Measurements from ENCODE around the gene SF3B4.

Gene SF3B4

DNA sequence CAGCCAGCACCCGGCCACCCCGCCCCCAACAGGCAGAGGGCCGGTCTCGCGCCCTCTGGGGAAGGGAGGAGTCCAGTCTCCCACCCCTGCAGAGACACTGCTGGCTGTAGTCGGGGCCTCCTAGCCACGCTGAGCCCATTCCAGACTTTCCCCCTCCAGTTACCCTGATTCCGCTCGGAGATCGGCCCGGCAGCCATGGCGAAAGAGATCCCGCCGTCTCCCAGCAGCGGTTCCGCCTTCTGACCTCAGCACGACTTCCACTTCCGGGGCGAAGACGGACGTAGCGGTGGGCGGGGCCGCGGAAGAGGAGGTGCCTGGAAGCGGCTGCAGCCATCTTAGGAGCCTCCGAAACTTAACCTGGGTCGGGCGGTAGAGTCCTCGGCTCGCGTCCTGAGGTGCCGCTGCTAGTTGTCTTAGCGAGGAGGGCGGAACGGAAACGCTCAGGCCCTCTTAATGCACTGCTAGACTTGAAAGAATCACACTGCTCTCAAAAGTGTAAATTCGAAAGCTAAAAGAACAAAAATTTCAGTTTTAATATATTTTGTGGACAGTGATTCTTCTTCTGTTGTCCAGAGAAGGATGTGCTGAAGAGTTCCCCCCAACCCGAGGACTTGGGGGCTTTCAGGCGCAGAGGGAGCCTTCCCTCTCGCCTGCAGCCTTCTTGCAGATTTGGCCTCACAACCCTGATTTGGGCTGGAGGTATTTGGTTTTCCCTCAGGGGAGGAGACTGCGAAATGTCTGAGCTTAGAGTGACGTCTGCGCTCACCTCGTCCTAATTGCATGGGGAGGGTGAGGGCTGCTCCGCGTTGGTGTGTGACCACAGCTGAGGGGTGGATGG, at the start of gene SF3B4:
TSS of gene SF3B4 (minus strand) at position 241 of the 838 bp plus-strand sequence. CDS start at position 197, 44 bp downstream.
- peak; percentile 99 for ATAC-seq
- TF ChIP-seq TCF4 (CRISPR knock-in tag; IDR thresholded peaks at IDR 0.05; ENCODE audit: borderline replicate concordance) (no peak), PPARA (CRISPR knock-in tag; IDR thresholded peaks at IDR 0.05; ENCODE audit: borderline replicate concordance) (no peak), ESRRG (CRISPR knock-in tag; IDR thresholded peaks at IDR 0.05) (no peak), BACH2 (CRISPR knock-in tag; IDR thresholded peaks at IDR 0.05; ENCODE audit: borderline replicate concordance) (no peak), CSRNP3 (CRISPR knock-in tag; IDR thresholded peaks at IDR 0.05) (no peak), SNAI2 (CRISPR knock-in tag; IDR thresholded peaks at IDR 0.05) (no peak), ZFP3 (CRISPR knock-in tag; IDR thresholded peaks at IDR 0.05) (no peak), GLIS3 (CRISPR knock-in tag; IDR thresholded peaks at IDR 0.05) (no peak), TOX (CRISPR knock-in tag; IDR thresholded peaks at IDR 0.05; ENCODE audit: borderline replicate concordance) (no peak), CSDC2 (CRISPR knock-in tag; IDR thresholded peaks at IDR 0.05) (no peak)
- TF ChIP-seq, protein P1, sequence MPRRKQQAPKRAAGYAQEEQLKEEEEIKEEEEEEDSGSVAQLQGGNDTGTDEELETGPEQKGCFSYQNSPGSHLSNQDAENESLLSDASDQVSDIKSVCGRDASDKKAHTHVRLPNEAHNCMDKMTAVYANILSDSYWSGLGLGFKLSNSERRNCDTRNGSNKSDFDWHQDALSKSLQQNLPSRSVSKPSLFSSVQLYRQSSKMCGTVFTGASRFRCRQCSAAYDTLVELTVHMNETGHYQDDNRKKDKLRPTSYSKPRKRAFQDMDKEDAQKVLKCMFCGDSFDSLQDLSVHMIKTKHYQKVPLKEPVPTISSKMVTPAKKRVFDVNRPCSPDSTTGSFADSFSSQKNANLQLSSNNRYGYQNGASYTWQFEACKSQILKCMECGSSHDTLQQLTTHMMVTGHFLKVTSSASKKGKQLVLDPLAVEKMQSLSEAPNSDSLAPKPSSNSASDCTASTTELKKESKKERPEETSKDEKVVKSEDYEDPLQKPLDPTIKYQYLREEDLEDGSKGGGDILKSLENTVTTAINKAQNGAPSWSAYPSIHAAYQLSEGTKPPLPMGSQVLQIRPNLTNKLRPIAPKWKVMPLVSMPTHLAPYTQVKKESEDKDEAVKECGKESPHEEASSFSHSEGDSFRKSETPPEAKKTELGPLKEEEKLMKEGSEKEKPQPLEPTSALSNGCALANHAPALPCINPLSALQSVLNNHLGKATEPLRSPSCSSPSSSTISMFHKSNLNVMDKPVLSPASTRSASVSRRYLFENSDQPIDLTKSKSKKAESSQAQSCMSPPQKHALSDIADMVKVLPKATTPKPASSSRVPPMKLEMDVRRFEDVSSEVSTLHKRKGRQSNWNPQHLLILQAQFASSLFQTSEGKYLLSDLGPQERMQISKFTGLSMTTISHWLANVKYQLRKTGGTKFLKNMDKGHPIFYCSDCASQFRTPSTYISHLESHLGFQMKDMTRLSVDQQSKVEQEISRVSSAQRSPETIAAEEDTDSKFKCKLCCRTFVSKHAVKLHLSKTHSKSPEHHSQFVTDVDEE (CRISPR knock-in tag; IDR thresholded peaks at IDR 0.05) = no peak

DNA sequence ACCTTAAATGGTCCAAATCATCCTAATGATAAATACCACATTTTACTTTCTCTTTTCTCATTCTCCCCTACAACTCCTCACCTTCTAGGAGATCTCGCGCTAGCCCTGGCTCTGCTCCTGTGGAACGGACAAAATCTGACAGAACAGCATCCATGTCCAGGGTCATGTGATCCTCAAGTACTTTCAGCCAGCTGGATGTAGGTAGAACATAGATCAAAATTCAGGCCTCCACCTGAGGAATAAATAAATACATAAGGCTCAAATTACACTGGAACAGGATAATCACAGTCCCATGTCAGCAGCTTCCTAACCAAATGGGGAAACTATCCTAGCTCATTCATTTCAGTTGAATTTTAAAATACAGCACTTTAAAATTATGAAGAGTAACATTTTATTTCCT, 49.7 kb upstream of the SF3B4 start:
- ATAC-seq = no peak
- TF ChIP-seq OSR1 (CRISPR knock-in tag; IDR thresholded peaks at IDR 0.05) (no peak), ZFP30 (CRISPR knock-in tag; IDR thresholded peaks at IDR 0.05) (no peak), PPARA (CRISPR knock-in tag; IDR thresholded peaks at IDR 0.05; ENCODE audit: borderline replicate concordance) (no peak)
- TF ChIP-seq, protein P2, sequence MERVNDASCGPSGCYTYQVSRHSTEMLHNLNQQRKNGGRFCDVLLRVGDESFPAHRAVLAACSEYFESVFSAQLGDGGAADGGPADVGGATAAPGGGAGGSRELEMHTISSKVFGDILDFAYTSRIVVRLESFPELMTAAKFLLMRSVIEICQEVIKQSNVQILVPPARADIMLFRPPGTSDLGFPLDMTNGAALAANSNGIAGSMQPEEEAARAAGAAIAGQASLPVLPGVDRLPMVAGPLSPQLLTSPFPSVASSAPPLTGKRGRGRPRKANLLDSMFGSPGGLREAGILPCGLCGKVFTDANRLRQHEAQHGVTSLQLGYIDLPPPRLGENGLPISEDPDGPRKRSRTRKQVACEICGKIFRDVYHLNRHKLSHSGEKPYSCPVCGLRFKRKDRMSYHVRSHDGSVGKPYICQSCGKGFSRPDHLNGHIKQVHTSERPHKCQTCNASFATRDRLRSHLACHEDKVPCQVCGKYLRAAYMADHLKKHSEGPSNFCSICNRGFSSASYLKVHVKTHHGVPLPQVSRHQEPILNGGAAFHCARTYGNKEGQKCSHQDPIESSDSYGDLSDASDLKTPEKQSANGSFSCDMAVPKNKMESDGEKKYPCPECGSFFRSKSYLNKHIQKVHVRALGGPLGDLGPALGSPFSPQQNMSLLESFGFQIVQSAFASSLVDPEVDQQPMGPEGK (CRISPR knock-in tag; IDR thresholded peaks at IDR 0.05; ENCODE audit: borderline replicate concordance) = no peak

GRCh38 chr1:149972547-149972946, 44.9 kb upstream of the SF3B4 start:
- no peak for ATAC-seq
- TF ChIP-seq POU6F1 (CRISPR knock-in tag; IDR thresholded peaks at IDR 0.05; ENCODE audit: borderline replicate concordance, low read depth) = no peak
- TF ChIP-seq, protein P2 (CRISPR knock-in tag; IDR thresholded peaks at IDR 0.05; ENCODE audit: borderline replicate concordance) = no peak
- TF ChIP-seq TOX (CRISPR knock-in tag; IDR thresholded peaks at IDR 0.05; ENCODE audit: borderline replicate concordance) = no peak
- TF ChIP-seq ARNTL (CRISPR knock-in tag; IDR thresholded peaks at IDR 0.05; ENCODE audit: borderline replicate concordance, low read depth) = no peak
- no peak for TF ChIP-seq SNAI2 (CRISPR knock-in tag; IDR thresholded peaks at IDR 0.05)
- TF ChIP-seq PPARA (CRISPR knock-in tag; IDR thresholded peaks at IDR 0.05; ENCODE audit: borderline replicate concordance) = no peak

GRCh38 chr1:149967646-149968045, 40.0 kb upstream of the SF3B4 start:
- ATAC-seq = no peak
- TF ChIP-seq SNAI2 (CRISPR knock-in tag; IDR thresholded peaks at IDR 0.05) (no peak), ZNF565 (CRISPR knock-in tag; conservative IDR thresholded peaks at IDR 0.05; ENCODE audit: low read depth) (no peak), ZFP3 (CRISPR knock-in tag; IDR thresholded peaks at IDR 0.05) (no peak), CREB5 (CRISPR knock-in tag; IDR thresholded peaks at IDR 0.05; ENCODE audit: low read depth) (no peak)
- TF ChIP-seq, protein P1 (CRISPR knock-in tag; IDR thresholded peaks at IDR 0.05) = no peak

Measured in SK-N-SH treated with all-trans-retinoic acid at 6 μM for 48 hours (cell line).